ENCODE results near the gene ADORA2A.

Gene ADORA2A

DNA sequence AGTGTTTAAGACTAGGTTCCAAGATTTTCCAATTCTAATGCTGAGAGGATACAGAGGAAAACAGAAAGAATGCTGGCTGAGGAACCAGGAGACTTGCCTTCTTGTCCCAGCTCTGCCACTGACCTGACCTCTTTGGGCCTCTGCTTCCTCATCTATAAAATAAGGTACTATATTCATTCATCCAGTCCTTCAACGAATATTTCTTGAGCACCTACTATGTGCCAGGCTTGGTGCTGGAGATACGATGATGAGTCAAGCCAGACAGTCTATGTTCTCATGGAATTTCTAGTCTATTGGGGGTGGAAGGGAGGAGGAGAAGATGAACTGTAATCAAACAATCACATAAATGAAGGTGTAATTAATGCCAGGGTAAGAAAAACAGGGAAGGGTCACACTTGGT is 39.9 kb downstream of the ADORA2A start:
- intact Hi-C loops (cut with DNase I; ENCODE audit: low total_unique reads) = no loop called here
- Histone ChIP-seq H3K4me3 (no peak overlapping the region), H3K27me3 (no peaks in the 10 kb centered on the region), H3K27ac (peak overlapping the region; percentile 50 to 55), H3K4me1 (peaks cover 0 to 43% (median 25%) of the 10 kb centered on the region in 4 donors), H3K36me3 (no peaks in the 10 kb centered on the region), H3K9me3 (no peaks in the 10 kb centered on the region)
- no peak for DNase-seq
- no peak for TF ChIP-seq CTCF (IDR thresholded peaks at IDR 0.05)

- no peak overlapping the region for H3K4me3 ChIP-seq
- peaks cover 0 to 56% (median 28%) of the 10 kb centered on the region in 4 donors for H3K4me1 ChIP-seq
- no peaks in the 10 kb centered on the region for H3K9me3 ChIP-seq
- H3K27ac ChIP-seq = peak overlapping the region; percentile 32 to 54
- no peak for TF ChIP-seq CTCF (IDR thresholded peaks at IDR 0.05)
- no peaks in the 10 kb centered on the region for H3K36me3 ChIP-seq
- peak; percentile 80 to 82 for DNase-seq
- intact Hi-C loops (cut with DNase I; ENCODE audit: low total_unique reads) = no loop called here
- H3K27me3 ChIP-seq = no peaks in the 10 kb centered on the region
Measured at GRCh38 chr22:24471570-24471969, 44.2 kb downstream of the ADORA2A start.

- Histone ChIP-seq H3K4me1 (peaks cover 0 to 44% (median 20%) of the 10 kb centered on the region in 4 donors), H3K27me3 (no peaks in the 10 kb centered on the region), H3K9me3 (no peaks in the 10 kb centered on the region), H3K4me3 (no peak overlapping the region), H3K27ac (peak overlapping the region in 1 of 2 donors; percentile 43), H3K36me3 (no peaks in the 10 kb centered on the region)
- TF ChIP-seq CTCF (IDR thresholded peaks at IDR 0.05) = no peak
- no peak for DNase-seq
- intact Hi-C loops (cut with DNase I; ENCODE audit: low total_unique reads) = no loop called here
Measured at GRCh38 chr22:24473284-24473683, 45.9 kb downstream of the ADORA2A start.

DNA sequence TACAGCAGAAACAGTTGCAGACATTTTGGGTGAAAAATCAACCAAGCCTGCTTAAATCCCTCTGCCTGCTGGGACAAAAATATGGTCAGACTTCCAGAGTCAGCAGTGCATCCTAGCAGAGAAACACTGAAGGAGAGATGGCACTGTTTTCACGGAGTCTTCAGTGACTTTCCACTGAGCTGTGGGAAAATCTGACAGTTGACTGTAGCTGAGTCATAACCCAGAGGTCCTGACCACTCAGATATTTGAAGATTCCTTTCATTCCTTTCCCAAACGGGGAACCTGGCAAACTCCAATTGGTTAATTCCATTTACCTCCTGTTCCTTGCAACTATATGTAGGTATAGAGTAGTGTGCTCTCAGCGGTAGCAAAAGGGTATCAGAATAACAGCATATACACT is 46.8 kb downstream of the ADORA2A start:
- peaks cover 0 to 44% (median 20%) of the 10 kb centered on the region in 4 donors for H3K4me1 ChIP-seq
- H3K27ac ChIP-seq = peak overlapping the region in 1 of 2 donors; percentile 43
- DNase-seq = no peak

GRCh38 chr22:24474649-24475255 is 47.4 kb downstream of the ADORA2A start:
- Histone ChIP-seq H3K27me3 (no peaks in the 10 kb centered on the region), H3K4me1 (peaks cover 0 to 44% (median 20%) of the 10 kb centered on the region in 4 donors), H3K9me3 (no peaks in the 10 kb centered on the region), H3K27ac (peak overlapping the region in 1 of 2 donors; percentile 43), H3K36me3 (no peaks in the 10 kb centered on the region), H3K4me3 (no peak overlapping the region)
- no peak for DNase-seq
- TF ChIP-seq CTCF (IDR thresholded peaks at IDR 0.05) = no peak
- intact Hi-C loops (cut with DNase I; ENCODE audit: low total_unique reads) = no loop called here

More for the DNA sequence above, 46.8 kb downstream of the ADORA2A start:
- no peaks in the 10 kb centered on the region for H3K27me3 ChIP-seq
- H3K9me3 ChIP-seq = no peaks in the 10 kb centered on the region
- H3K4me3 ChIP-seq = no peak overlapping the region
- no peak for TF ChIP-seq CTCF (IDR thresholded peaks at IDR 0.05)
- H3K36me3 ChIP-seq = no peaks in the 10 kb centered on the region
- intact Hi-C loops (cut with DNase I; ENCODE audit: low total_unique reads) = no loop called here

All from tibial artery (tissue), 4 donors.